Activated naive CD4-positive, alpha-beta T cell treated with anti-CD3 and anti-CD28 coated beads, Interleukin-2, amount 50 U/mL, for 72 hours (primary cell): ENCODE results near the gene TOR2A. TPM values are rescaled to one million over a fixed set of nuclear protein-coding genes. Genes with fewer than 3 reads are reported as not detected.
"Not testable (repeated sequence)": the region's sequence is repeated elsewhere in the genome, so short reads cannot be mapped to it uniquely, and the experiment has no call there.

ENCODE experiments used
- ATAC-seq, 2 donors: fragments of 150-1000 bp; cut with Tn5 transposase; 2 replicates each; pipeline ENCODE4 v1.10.0; 2021; ENCODE audit warnings: mild to moderate bottlenecking in 2 of 2, moderate library complexity in 2 of 2
- DNase-seq, 2 donors: peaks; one replicate each; pipeline ENCODE4 v3.0.0; 2021 to 2022; ENCODE audit warnings: low spot score in 2 of 2
- H3K27ac Mint-ChIP-seq, 2 donors: one replicate each; pipeline ENCODE4 v1.8.0; 2022; ENCODE audit warnings: mild to moderate bottlenecking in 2 of 2, mixed read lengths in 2 of 2
- H3K36me3 Mint-ChIP-seq, 2 donors: one replicate each; pipeline ENCODE4 v1.8.0; 2022; ENCODE audit warnings: mixed read lengths in 2 of 2
- H3K9me3 Mint-ChIP-seq, 2 donors: one replicate each; pipeline ENCODE4 v1.8.0; 2022; ENCODE audit warnings: mixed read lengths in 2 of 2
- total RNA-seq, 2 donors: library from RNA; stranded (reverse); gene quantifications; one replicate each; pipeline ENCODE4 v1.2.3, GENCODE V29; 2022

Gene TOR2A
- total RNA-seq: 10 to 100 TPM; 10.9 to 17.1 TPM

DNA sequence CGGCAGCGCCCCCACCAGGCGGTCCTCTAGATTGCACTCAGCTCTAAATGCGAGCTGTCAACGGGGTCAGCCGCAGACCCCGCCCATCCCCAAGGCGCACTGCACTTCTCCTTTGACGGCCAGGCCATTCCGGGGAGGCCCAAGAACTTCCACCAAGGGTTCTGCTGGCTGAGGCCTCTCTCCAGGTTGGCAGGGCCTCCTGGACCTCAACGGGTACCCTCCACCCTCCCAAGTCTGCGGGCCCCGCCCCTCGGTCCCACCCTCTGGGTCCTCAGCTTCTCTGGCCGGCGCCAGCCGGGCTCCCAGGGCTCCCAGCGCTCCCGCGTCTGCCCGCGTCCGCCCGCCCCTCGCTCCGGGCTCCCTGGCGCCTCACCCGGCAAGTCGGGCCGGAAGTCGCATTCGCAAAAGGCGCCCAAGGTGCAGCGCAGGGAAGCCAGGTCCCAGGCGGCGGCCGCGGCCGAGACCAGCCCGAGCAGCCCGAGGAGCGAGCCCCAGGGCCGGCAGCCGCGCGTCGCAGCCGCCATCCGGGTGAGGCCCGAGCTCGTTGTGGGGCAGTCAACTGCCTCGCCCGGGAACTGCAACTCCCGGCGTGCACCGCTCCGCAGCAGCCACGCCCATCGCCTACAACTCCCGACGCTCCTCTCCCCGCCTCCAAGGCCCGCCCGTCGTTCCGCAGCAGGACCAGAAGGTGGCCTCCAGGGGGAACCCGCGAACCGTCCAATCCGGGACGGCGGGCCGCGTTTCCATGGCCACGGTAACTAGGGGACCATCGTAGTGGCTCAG is at the start of gene TOR2A:
Gene TOR2A (minus strand): TSS at position 548 of the 783 bp plus-strand sequence. CDS start 24 bp downstream, at position 524.
- H3K36me3 Mint-ChIP-seq: no peaks in the 10 kb centered on the region
- DNase-seq (peak; percentile 96 to 99), ATAC-seq (peak; percentile 93 to 95)
- peak within 1 kb of the TSS; percentile 86 to 95 for H3K27ac Mint-ChIP-seq
- H3K9me3 Mint-ChIP-seq: no peaks in the 10 kb centered on the region

DNA sequence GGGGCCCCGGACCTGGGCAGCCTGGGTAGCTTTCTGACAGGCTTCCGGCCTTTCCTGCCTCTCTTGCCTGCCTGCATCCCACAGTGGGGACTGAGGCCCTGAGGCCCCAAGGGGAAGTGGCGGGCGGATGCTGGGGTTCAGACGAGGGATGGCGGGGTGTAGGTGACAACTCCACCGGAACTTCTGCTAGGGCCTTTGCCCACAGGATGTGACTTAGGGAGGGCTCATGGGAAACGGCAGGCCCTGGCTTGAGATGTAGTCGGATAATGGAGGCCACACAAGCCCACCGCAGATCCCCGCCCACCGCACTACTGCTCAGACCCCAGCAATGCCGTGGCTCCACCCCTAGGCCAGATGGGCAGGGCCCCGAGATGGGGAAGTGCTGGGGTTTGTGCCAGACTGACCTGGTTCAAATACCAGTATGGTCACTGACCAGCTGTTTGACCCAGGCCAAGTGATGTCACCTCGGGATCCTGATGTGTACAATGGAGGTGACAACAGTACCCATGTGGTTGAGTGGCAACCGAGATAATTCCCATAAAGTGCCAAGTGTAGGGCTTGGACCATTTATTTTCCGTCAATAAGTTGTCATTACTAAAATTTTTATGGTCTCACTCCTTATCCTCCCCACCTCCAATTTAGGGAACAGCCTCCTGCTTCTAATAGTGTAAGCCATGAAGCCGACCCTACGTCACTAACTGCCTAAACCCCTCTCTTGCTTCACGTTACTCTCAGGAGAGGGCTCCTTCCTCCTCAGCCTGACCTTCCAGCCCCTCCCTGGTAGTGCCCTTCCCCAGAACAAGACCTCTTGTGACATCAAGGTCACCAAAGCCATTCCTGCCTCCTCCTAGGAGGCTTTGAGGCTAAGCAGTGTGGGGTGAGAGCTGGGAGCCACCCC is 48.3 kb upstream of the TOR2A start:
- peaks cover 17 to 19% of the 10 kb centered on the region in 2 donors for H3K36me3 Mint-ChIP-seq
- no peaks in the 10 kb centered on the region for H3K9me3 Mint-ChIP-seq
- peak; percentile 5 to 32 for ATAC-seq
- peak overlapping the region; percentile 82 to 97 for H3K27ac Mint-ChIP-seq
- peak; percentile 66 to 87 for DNase-seq

DNA sequence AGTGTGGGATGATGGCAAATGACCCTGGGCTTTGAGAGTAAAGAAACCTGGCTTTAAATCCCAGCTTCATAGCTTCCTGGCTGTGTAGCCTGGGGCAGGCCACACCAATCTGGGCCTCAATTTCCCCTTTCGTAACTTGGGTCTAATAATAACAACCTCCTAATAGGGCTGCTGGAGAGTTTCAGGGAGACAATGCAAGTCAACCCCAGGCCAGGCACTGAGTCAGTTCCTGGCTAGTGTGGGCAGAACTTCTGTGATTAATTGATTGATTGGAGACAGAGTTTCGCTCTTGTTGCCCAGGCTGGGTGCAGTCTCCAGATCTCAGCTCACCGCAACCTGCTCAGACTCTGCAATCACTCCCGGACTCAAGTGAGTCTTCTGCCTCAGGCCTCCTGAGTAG is 46.7 kb upstream of the TOR2A start:
- Mint-ChIP-seq H3K9me3 (no peaks in the 10 kb centered on the region), H3K36me3 (peaks cover 15 to 22% of the 10 kb centered on the region in 2 donors), H3K27ac (peak overlapping the region in 1 of 2 donors; percentile 82)
- DNase-seq (no peak), ATAC-seq (no peak)

DNA sequence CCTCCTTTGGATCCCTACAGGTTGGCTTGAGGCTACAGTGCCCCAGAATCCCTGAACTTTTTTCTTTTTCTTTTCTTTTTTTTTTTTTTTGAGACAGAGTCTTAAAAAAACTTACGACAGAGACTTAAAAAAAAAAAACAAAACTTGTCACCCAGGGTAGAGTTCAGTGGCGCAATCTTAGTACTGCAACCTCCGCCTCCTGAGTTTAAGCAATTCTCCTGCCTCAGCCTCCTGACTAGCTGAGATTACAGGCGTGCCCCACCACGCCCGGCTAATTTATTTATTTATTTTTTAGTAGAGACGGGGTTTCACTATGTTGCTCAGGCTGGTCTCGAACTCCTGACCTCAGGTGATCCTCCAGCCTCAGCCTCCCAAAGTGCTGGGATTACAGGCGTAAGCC is 45.8 kb upstream of the TOR2A start:
- not testable (repeated sequence) for H3K27ac Mint-ChIP-seq, DNase-seq, H3K9me3 Mint-ChIP-seq, ATAC-seq
- H3K36me3 Mint-ChIP-seq: peaks cover 15 to 22% of the 10 kb centered on the region in 2 donors

DNA sequence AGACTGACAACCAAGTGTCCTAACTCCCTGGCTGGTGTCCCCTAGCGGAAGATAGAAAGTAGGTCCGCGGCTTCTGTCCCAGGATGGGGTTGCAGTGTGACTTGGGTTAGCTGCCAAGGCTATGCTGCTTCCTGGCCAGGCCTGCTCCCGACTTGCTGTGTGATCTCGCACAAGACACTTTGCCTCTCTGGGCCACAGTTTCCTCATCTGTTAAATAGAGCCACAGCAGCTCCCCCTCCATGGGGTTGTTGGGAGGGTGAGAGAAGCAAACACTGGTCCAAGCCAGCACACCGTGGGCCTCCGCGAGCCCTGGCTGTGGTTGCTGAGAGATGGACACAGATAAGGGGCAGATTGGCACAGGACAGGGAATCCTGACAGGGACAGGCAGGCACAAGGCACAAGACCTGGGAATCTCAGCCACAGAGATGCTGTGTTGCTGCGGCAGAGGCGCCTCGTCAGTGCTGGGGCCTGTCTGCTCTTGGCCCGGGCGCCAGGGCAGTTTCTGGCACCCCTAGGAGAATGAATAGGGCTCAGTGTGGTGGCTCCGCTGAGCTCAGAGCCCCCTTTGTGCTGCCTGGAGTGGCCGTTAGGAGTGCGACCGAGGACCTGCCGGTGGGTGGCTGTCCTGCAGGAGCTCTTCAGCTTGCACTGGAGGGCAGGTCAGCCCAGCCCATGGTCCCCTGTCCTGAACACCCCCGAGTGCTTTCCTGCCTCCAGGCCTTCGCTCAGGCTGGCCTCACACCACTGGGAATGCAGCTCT is 45.2 kb upstream of the TOR2A start:
- H3K36me3 Mint-ChIP-seq: peaks cover 15 to 22% of the 10 kb centered on the region in 2 donors
- ATAC-seq (no peak), DNase-seq (no peak)
- H3K27ac Mint-ChIP-seq: peak overlapping the region in 1 of 2 donors; percentile 98
- H3K9me3 Mint-ChIP-seq: no peaks in the 10 kb centered on the region

DNA sequence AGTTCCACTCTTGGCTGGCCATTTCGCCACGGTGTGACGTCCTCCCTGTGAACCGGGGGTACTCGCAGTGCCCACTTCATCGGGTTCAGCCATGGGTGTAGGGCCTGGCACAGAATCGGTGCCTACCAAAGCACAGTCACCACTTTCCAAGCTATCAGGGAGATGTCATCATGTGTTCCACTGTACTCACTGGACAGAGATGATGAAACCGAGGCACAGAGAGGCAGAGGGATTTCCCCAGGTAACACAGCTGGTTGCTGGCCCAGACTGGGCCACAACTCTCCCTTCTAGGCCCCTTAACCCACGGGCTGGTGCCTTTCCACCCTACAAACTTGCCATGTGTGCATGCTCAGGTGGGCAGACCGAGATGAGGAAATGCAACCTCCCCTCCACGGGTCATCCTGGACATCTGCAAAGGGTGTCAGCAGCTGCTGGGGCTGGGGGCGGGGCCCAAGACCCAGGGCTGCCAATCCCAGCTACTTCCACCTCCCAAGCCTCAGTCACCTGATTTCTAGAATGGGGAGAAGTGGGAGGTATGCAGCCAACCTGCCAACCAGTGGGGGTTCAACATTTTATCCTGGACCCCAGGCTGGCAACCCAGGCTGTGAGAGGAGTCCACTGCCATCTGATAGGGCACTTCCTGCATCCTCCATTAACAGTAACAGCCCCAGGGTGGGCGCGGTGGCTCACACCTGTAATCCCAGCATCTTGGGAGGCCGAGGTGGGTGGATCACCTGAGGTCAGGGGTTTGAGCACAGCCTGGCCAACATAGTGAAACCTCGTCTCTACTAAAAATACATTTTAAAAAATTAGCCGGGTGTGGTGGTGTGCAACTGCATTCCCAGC is 44.3 kb upstream of the TOR2A start:
- DNase-seq: peak; percentile 55 to 86
- ATAC-seq: peak; percentile 78 to 80
- Mint-ChIP-seq H3K9me3 (no peaks in the 10 kb centered on the region), H3K36me3 (peaks cover 19 to 22% of the 10 kb centered on the region in 2 donors), H3K27ac (peak overlapping the region; percentile 93 to 98)

DNA sequence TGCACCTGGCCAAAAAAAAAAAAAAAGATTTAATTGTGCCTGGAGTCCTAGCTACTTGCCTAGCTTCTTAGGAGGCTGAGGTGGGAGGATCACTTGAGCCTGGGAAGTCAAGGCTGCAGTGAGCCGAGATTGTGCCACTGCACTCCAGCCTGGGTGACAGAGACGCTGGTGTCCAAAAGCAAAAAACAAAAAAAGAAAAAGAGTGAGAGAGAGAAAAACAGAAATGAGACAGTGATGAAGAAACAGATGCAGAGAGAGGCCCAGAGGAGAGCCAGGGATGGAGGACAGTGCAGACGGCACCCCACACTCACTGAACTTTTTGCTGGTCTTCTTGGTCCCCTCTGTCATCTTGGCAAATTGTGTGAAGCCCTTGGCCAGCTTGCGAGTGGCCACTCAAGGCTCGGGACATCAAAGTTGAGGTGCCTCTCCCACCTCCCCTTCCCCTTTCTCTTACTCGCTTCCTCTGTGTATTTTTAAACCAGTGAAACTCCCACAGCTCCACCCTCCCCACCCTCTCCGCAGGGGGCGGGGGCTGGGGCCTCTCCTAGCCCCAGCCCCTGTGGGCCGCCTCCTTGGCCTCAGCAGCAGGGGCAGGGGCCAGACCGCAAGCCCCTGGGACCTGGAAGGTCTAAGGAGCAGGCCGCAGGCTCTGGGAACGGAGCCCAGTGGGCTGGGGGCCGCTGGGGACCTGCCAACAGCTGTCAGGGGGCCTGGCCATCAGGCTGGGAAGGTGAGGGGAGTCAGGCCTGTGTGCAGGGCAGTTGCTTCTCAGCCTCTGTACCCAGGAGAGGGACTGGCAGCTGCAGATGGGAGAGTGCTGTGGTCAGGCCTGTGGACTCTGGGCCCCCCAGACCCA is 43.4 kb upstream of the TOR2A start, which contains the start of gene SH2D3C:
Gene SH2D3C (minus strand): TSS at position 387 of the 856 bp plus-strand sequence. CDS start 39 bp downstream, at position 348.
- DNase-seq: peak in 1 of 2 donors; percentile 72
- peaks cover 26 to 27% of the 10 kb centered on the region in 2 donors for H3K36me3 Mint-ChIP-seq
- peak within 1 kb of the TSS; percentile 96 to 98 for H3K27ac Mint-ChIP-seq
- H3K9me3 Mint-ChIP-seq: no peaks in the 10 kb centered on the region
- peak; percentile 39 to 53 for ATAC-seq

DNA sequence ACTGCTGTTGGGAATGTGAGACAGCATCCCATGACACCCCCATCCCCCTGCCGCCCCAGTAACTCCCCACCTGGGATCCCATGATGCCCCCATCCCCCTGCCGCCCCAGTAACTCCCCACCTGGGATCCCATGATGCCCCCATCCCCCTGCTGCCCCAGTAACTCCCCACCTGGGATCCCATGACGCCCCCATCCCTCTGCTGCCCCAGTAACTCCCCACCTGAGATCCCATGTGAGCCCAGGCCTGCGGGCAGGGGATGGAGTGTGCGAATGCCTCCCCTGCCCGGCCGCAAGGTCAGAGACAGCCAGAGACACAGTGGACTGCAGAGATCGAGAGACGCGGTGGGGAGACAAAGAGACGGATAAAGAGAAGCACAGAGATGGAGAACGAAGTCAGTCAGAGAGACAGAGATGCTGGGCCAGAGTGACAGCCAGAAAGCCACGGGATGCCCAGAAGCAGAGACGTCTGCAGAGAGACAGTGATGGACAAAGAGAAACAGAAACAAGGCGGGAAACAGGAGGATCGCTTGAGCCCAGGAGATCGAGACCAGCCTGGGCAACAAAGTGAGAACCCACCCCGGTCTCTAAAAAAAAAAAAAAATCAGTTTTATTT is 42.4 kb upstream of the TOR2A start:
- ATAC-seq: no peak
- peaks cover 26 to 27% of the 10 kb centered on the region in 2 donors for H3K36me3 Mint-ChIP-seq
- DNase-seq: no peak
- H3K9me3 Mint-ChIP-seq: no peaks in the 10 kb centered on the region
- peak overlapping the region; percentile 96 to 98 for H3K27ac Mint-ChIP-seq

DNA sequence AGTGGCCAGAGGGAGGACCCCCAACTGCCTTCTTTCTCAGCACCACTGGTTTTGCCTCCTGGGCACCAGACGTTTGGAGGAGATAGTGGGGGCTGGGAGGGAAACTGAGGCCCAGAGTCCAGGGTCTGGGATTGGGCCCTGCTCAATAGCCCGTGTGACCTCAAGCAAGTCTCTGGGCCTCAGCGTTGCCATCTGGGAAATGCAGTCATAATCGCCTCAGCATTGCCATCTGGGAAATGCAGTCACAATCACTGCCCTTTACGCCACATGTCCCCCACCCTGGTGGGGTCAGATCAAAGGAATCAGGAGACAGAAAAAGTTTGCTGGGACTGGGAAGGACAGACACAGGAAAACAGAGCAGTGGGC is 41.8 kb upstream of the TOR2A start:
- ATAC-seq: no peak
- H3K36me3 Mint-ChIP-seq: peaks cover 26 to 27% of the 10 kb centered on the region in 2 donors
- DNase-seq: no peak
- no peaks in the 10 kb centered on the region for H3K9me3 Mint-ChIP-seq
- H3K27ac Mint-ChIP-seq: peak overlapping the region; percentile 92 to 98

DNA sequence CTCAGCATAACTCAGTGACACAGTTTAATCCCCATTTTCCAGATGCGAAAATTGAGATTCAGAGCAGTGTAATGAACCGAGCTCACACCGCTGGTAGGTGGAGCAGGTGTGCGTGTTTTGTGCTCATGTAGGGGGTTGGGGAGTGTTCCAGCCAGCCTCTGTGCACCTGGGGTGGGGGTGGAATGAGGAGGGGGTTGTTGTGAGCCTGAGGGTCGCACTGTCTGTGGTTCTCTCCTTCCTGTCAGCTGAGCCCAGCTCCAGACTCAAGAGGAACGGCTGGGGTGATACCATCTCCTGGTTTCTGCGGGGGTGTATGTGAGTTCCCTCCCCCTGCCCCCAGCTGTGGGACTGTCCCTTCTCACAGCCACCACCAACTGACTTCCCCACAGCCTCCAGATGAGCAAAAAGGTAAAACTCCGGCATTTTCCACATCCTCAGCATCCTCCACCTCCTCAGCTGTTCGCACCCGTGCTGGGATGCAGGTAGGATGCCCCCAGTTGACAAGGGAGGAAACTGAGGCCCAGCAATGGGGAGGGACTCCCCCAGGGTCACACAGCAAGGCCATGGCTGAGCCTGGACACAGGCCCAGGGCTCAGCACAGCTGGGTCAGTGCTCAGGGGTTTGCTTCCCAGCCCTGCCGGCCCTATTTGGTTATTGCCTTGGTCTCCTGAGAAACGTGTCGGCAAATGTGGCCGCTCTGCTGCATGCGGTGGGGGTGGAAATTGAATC is 41.3 kb upstream of the TOR2A start:
- Mint-ChIP-seq H3K27ac (peak overlapping the region; percentile 92 to 98), H3K36me3 (peaks cover 26 to 27% of the 10 kb centered on the region in 2 donors), H3K9me3 (no peaks in the 10 kb centered on the region)
- peak; percentile 33 to 44 for ATAC-seq
- DNase-seq: peak; percentile 67 to 82

DNA sequence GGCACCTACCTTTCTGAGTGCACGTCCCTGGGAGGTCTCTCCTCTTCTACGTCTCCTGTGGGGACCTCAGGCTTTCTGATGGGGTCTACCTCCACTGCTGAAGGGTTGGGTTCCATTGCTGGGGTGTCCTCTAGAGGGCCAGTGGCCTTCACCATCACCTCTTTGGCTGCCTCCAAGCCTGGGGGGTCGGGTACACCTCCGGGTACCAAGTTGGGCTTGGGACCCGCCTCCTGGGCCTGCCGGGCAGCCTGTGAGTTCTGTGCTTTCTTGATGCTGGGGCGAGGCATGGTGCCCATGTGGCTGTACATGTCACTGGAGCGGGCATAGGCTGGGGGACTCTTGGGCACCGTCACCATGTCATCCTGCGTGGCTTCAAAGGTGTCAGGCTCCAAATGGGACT is 38.9 kb upstream of the TOR2A start:
- ATAC-seq: no peak
- H3K36me3 Mint-ChIP-seq: peaks cover 27 to 29% of the 10 kb centered on the region in 2 donors
- no peaks in the 10 kb centered on the region for H3K9me3 Mint-ChIP-seq
- no peak for DNase-seq
- H3K27ac Mint-ChIP-seq: no peak overlapping the region

DNA sequence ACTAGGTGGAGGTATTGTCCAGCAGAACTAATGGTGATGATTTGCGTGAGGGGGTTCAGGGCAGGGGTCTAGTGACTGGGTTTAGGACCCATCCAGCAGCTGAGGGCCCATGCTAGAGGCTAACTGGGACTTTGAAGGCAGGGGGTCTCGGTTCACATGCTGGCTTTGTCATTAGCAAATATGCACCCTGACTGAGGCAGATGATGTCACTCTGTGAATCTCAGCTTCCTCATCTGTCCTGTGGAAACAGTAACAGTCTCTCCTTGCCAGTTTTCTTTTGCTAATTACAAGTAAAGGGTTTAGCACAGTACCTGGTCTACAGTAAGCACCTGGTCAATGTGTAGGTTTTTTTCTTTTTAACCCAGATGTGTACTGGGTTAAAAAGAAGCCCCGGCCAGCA is 38.2 kb upstream of the TOR2A start:
- no peak for DNase-seq
- H3K9me3 Mint-ChIP-seq: no peaks in the 10 kb centered on the region
- peaks cover 24 to 35% of the 10 kb centered on the region in 2 donors for H3K36me3 Mint-ChIP-seq
- no peak overlapping the region for H3K27ac Mint-ChIP-seq
- no peak for ATAC-seq

DNA sequence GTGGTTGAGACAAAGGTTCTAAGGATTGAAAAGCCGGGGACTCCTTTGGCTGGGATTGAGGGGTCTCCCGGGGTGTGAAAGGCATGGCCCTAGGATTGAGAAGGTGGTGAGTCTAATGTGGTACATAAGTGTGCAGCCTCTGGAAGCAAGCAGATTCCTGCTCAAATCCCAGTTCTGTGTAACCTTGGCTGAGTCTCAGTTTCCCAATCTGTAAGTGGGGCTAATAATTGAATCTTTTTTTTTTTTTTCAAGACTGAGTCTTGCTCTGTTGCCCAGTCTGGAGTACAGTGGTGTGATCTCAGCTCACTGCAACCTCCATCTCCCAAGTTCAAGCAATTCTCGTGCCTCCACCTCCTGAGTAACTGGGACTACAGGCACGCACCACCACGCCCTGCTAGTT is 37.5 kb upstream of the TOR2A start:
- Mint-ChIP-seq H3K27ac (no peak overlapping the region), H3K36me3 (peaks cover 17 to 36% of the 10 kb centered on the region in 2 donors), H3K9me3 (no peaks in the 10 kb centered on the region)
- ATAC-seq (no peak), DNase-seq (no peak)
